HepG2 (cell line): ENCODE measurements around the gene ABCC3. TPM values are rescaled to one million over a fixed set of nuclear protein-coding genes. Genes with fewer than 3 reads are reported as not detected.

Experiments used
- AHR ChIP-seq: IDR thresholded peaks from 2 replicates; pipeline ENCODE4 v1.6.1; 2018; ENCODE audit warnings: missing genetic modification reagents, missing compliant biosample characterization
- ARNTL ChIP-seq: sonication (generic); formaldehyde crosslinking; IDR thresholded peaks from 2 replicates; pipeline ENCODE4 v1.4.0; 2020; ENCODE audit warnings: mild to moderate bottlenecking, missing genetic modification reagents
- BRCA1 ChIP-seq: sonication (generic); formaldehyde crosslinking; IDR thresholded peaks from 2 replicates; pipeline ENCODE4 v1.4.0; 2020; ENCODE audit warnings: missing genetic modification reagents
- CHD2 ChIP-seq: IDR thresholded peaks from 2 replicates; pipeline ENCODE4 v1.6.1; 2011; ENCODE audit warnings: low read depth, low read length, improper control_type of control experiment
- FOSL2 ChIP-seq: sonication (generic); formaldehyde crosslinking; IDR thresholded peaks from 2 replicates; pipeline ENCODE4 v1.4.0; 2020; ENCODE audit warnings: missing genetic modification reagents
- FOXA3 ChIP-seq: IDR thresholded peaks from 2 replicates; pipeline ENCODE4 v1.6.1; 2016; ENCODE audit warnings: missing genetic modification reagents, missing compliant biosample characterization
- HMGXB3 ChIP-seq: sonication (generic); formaldehyde crosslinking; IDR thresholded peaks from 2 replicates; pipeline ENCODE4 v1.4.0; 2020; ENCODE audit warnings: missing genetic modification reagents, borderline replicate concordance
- NFE2 ChIP-seq: sonication (generic); formaldehyde crosslinking; IDR thresholded peaks from 2 replicates; pipeline ENCODE4 v1.4.0; 2020; ENCODE audit warnings: missing genetic modification reagents
- NR2C2 ChIP-seq: sonication (generic); formaldehyde crosslinking; IDR thresholded peaks from 2 replicates; pipeline ENCODE4 v1.4.0; 2020; ENCODE audit warnings: missing genetic modification reagents, mild to moderate bottlenecking, moderate library complexity, borderline replicate concordance
- NR2F2 ChIP-seq: IDR thresholded peaks from 2 replicates; pipeline ENCODE4 v1.6.1; 2012; ENCODE audit warnings: low read depth, inconsistent platforms, borderline replicate concordance
- PAF1 ChIP-seq: IDR thresholded peaks from 2 replicates; pipeline ENCODE4 v1.6.1; 2016; ENCODE audit warnings: missing genetic modification reagents, missing compliant biosample characterization
- PPARG ChIP-seq: conservative IDR thresholded peaks from 2 replicates; pipeline ENCODE4 v1.6.1; 2016; ENCODE audit warnings: missing biosample characterization, missing genetic modification reagents
- SIN3B ChIP-seq: fragments of 150-350 bp; IDR thresholded peaks from 2 replicates; pipeline ENCODE4 v1.6.1; 2014; ENCODE audit warnings: low read length
- SKI ChIP-seq: fragments of 450-650 bp; IDR thresholded peaks from one replicate; pipeline ENCODE4 v1.6.1; 2018; ENCODE audit warnings: mild to moderate bottlenecking; ENCODE audit not compliant: partially characterized antibody
- SKIL ChIP-seq: sonication (generic); formaldehyde crosslinking; IDR thresholded peaks from 2 replicates; pipeline ENCODE4 v1.8.0; 2022; ENCODE audit warnings: missing genetic modification reagents, mild to moderate bottlenecking, moderate library complexity, borderline replicate concordance
- ZBTB42 ChIP-seq: sonication (generic); formaldehyde crosslinking; IDR thresholded peaks from 2 replicates; pipeline ENCODE4 v1.5.0; 2020; ENCODE audit warnings: mild to moderate bottlenecking, missing genetic modification reagents
- ZHX1 ChIP-seq: sonication (generic); formaldehyde crosslinking; IDR thresholded peaks from 2 replicates; pipeline ENCODE4 v1.8.1; 2022; ENCODE audit warnings: low read depth, mild to moderate bottlenecking, missing genetic modification reagents
- ZNF224 ChIP-seq: sonication (generic); formaldehyde crosslinking; IDR thresholded peaks from 2 replicates; pipeline ENCODE4 v1.5.0; 2020; ENCODE audit warnings: mild to moderate bottlenecking, missing genetic modification reagents
- ZNF501 ChIP-seq: sonication (generic); formaldehyde crosslinking; IDR thresholded peaks from 2 replicates; pipeline ENCODE4 v1.5.1; 2020; ENCODE audit warnings: mild to moderate bottlenecking, moderate library complexity, missing genetic modification reagents
- ZNF547 ChIP-seq: sonication (generic); formaldehyde crosslinking; IDR thresholded peaks from 2 replicates; pipeline ENCODE4 v1.5.1; 2020; ENCODE audit warnings: mild to moderate bottlenecking, missing genetic modification reagents
- ZNF598 ChIP-seq: sonication (generic); formaldehyde crosslinking; IDR thresholded peaks from 2 replicates; pipeline ENCODE4 v1.5.1; 2020; ENCODE audit warnings: mild to moderate bottlenecking, missing genetic modification reagents, borderline replicate concordance
- ZNF737 ChIP-seq: sonication (generic); formaldehyde crosslinking; IDR thresholded peaks from 2 replicates; pipeline ENCODE4 v1.5.0; 2020; ENCODE audit warnings: missing genetic modification reagents, mild to moderate bottlenecking, borderline replicate concordance
- polyA plus RNA-seq, 8 experiments: library from polyadenylated mRNA; depleted of rRNA in 3 of 8; stranded (reverse) in 7 of 8; unstranded in 1 of 8; fragments of >200 nt; fragmentation: Illumina TruSeq in 4 of 8; extraction: Trizol in 4 of 8; gene quantifications; 2 replicates each; pipeline versions ENCODE4 v1.2.1 to v1.2.3, GENCODE V29; 2011 to 2016; ENCODE audit warnings: low read depth in 4 of 8, missing spikeins in 1 of 8, mixed read lengths in 1 of 8; ENCODE audit not compliant: insufficient read depth in 1 of 8
- total RNA-seq, 5 experiments: library from RNA; depleted of rRNA; stranded (reverse); fragments of >200 nt; fragmentation: Illumina TruSeq; extraction: Trizol; gene quantifications; 2 replicates each; pipeline ENCODE4 v1.2.3, GENCODE V29; 2016; ENCODE audit warnings: low read depth in 1 of 5

Gene ABCC3
- total and polyA plus RNA-seq, 2 of the 13 experiments (the other 11 are each of a cell fraction or from before 2014, with no cell fraction given) = 25.2 to 50.7 TPM

GRCh38 chr17:50668025-50668837, 33.5 kb downstream of the ABCC3 start (continued):
- TF ChIP-seq SIN3B = no peak
- 0 out of 2 replicates have a peak, but pooled peaks have one; percentile 11 for TF ChIP-seq FOXA3 (CRISPR knock-in tag)
- 0 out of 2 replicates have a peak, but pooled peaks have one; percentile 0 for TF ChIP-seq SKIL (CRISPR knock-in tag)
- TF ChIP-seq PPARG = no peak
- 0 out of 2 replicates have a peak, but pooled peaks have one; percentile 10 for TF ChIP-seq CHD2
- TF ChIP-seq AHR = no peak
- no peak for TF ChIP-seq ZNF501 (CRISPR knock-in tag)
- TF ChIP-seq FOSL2 (CRISPR knock-in tag) = peak; percentile 76
- peak; percentile 8 for TF ChIP-seq SKI
- no peak for TF ChIP-seq ZNF547
- peak; percentile 86 for TF ChIP-seq NR2F2
- 0 out of 2 replicates have a peak, but pooled peaks have one; percentile 24 for TF ChIP-seq ZBTB42 (CRISPR knock-in tag)
- TF ChIP-seq ZHX1 = no peak
- no peak for TF ChIP-seq ZNF737 (CRISPR knock-in tag)
- TF ChIP-seq BRCA1 = no peak
- no peak for TF ChIP-seq HMGXB3
- peak; percentile 68; the same call in 1 of the 2 replicates for TF ChIP-seq NR2C2 (CRISPR knock-in tag)
- TF ChIP-seq ZNF598 (CRISPR knock-in tag) = no peak
- no peak for TF ChIP-seq NFE2 (CRISPR knock-in tag)
- TF ChIP-seq PAF1 (CRISPR knock-in tag) = no peak
- no peak for TF ChIP-seq ZNF224 (CRISPR knock-in tag)
- no peak for TF ChIP-seq ARNTL (CRISPR knock-in tag)
